Liver (tissue), 9 donors: Measurements from ENCODE around the gene SPECC1. TPM values are rescaled to one million over a fixed set of nuclear protein-coding genes. Genes with fewer than 3 reads are reported as not detected.

ENCODE experiments used
- DNase-seq: peaks from one replicate; pipeline ENCODE4 v3.0.0-alpha.2; 2017; ENCODE audit warnings: low spot score
- H3K27ac ChIP-seq, 2 donors: one replicate each; pipeline ENCODE4 v1.7.0; 2013; ENCODE audit warnings: inconsistent platforms in 2 of 2, low read length in 2 of 2, control low read depth in 1 of 2, low read depth in 1 of 2, mild to moderate bottlenecking in 1 of 2
- H3K27me3 ChIP-seq, 4 donors: one replicate each; pipeline versions ENCODE4 v1.6.1 to v1.7.0; 2013; ENCODE audit warnings: low read length in 3 of 4, inconsistent platforms in 1 of 4, mild to moderate bottlenecking in 1 of 4, moderate library complexity in 1 of 4; ENCODE audit not compliant: control insufficient read depth in 4 of 4, insufficient read depth in 4 of 4
- H3K36me3 ChIP-seq, 4 donors: one replicate each; pipeline versions ENCODE4 v1.6.1 to v1.7.0; 2013; ENCODE audit warnings: low read length in 3 of 4, mild to moderate bottlenecking in 3 of 4, low read depth in 1 of 4, moderate library complexity in 1 of 4; ENCODE audit not compliant: control insufficient read depth in 4 of 4, insufficient read depth in 3 of 4
- H3K4me1 ChIP-seq, 4 donors: one replicate each; pipeline versions ENCODE4 v1.6.1 to v1.7.0; 2013; ENCODE audit warnings: low read length in 3 of 4, mild to moderate bottlenecking in 3 of 4, moderate library complexity in 1 of 4; ENCODE audit not compliant: control insufficient read depth in 4 of 4, insufficient read depth in 4 of 4
- H3K4me3 ChIP-seq, 3 donors: one replicate each; pipeline versions ENCODE4 v1.6.1 to v1.7.0; 2013; ENCODE audit warnings: low read length in 3 of 3, control low read depth in 1 of 3, low read depth in 1 of 3, mild to moderate bottlenecking in 1 of 3
- H3K9ac ChIP-seq, 2 donors: one replicate each; pipeline ENCODE4 v1.7.0; 2013; ENCODE audit warnings: low read length in 2 of 2, mild to moderate bottlenecking in 2 of 2, moderate library complexity in 2 of 2, control low read depth in 1 of 2, low read depth in 1 of 2
- H3K9me3 ChIP-seq, 4 donors: one replicate each; pipeline versions ENCODE4 v1.6.1 to v1.7.0; 2013; ENCODE audit warnings: low read length in 3 of 4; ENCODE audit not compliant: control insufficient read depth in 4 of 4
- EGR1 ChIP-seq, 2 donors: IDR thresholded peaks; 2 replicates each; pipeline ENCODE4 v1.6.1; 2016 to 2018; ENCODE audit warnings: antibody characterized with exemption in 2 of 2, low read depth in 2 of 2
- FOXA1 ChIP-seq: IDR thresholded peaks from 2 replicates; pipeline ENCODE4 v1.6.1; 2016; ENCODE audit warnings: antibody characterized with exemption
- FOXA2 ChIP-seq: IDR thresholded peaks from 2 replicates; pipeline ENCODE4 v1.6.1; 2016; ENCODE audit warnings: antibody characterized with exemption
- GABPA ChIP-seq, 2 donors: IDR thresholded peaks in 1 of 2; conservative IDR thresholded peaks in 1 of 2; 2 replicates each; pipeline ENCODE4 v1.6.1; 2016; ENCODE audit warnings: antibody characterized with exemption in 2 of 2, mild to moderate bottlenecking in 1 of 2, moderate library complexity in 1 of 2
- HNF4A ChIP-seq, 2 donors: conservative IDR thresholded peaks; 2 replicates each; pipeline ENCODE4 v1.6.1; 2016; ENCODE audit warnings: antibody characterized with exemption in 2 of 2, mild to moderate bottlenecking in 2 of 2
- HNF4G ChIP-seq: IDR thresholded peaks from 2 replicates; pipeline ENCODE4 v1.6.1; 2016; ENCODE audit warnings: antibody characterized with exemption
- JUND ChIP-seq, 2 donors: IDR thresholded peaks; 2 replicates each; pipeline ENCODE4 v1.6.1; 2016; ENCODE audit warnings: antibody characterized with exemption in 2 of 2
- NR2F2 ChIP-seq: IDR thresholded peaks from 2 replicates; pipeline ENCODE4 v1.6.1; 2016; ENCODE audit warnings: antibody characterized with exemption
- RAD21 ChIP-seq, 2 donors: IDR thresholded peaks; 2 replicates each; pipeline ENCODE4 v1.6.1; 2016; ENCODE audit warnings: antibody characterized with exemption in 2 of 2, mild to moderate bottlenecking in 2 of 2
- REST ChIP-seq: IDR thresholded peaks from 2 replicates; pipeline ENCODE4 v1.6.1; 2016; ENCODE audit warnings: antibody characterized with exemption, mild to moderate bottlenecking
- RXRA ChIP-seq, 2 donors: IDR thresholded peaks; 2 replicates each; pipeline ENCODE4 v1.6.1; 2017 to 2018; ENCODE audit warnings: antibody characterized with exemption in 2 of 2, mild to moderate bottlenecking in 1 of 2
- SP1 ChIP-seq: IDR thresholded peaks from 2 replicates; pipeline ENCODE4 v1.6.1; 2018; ENCODE audit warnings: antibody characterized with exemption, mild to moderate bottlenecking
- TAF1 ChIP-seq: conservative IDR thresholded peaks from 2 replicates; pipeline ENCODE4 v1.6.1; 2016; ENCODE audit warnings: antibody characterized with exemption, mild to moderate bottlenecking
- YY1 ChIP-seq: IDR thresholded peaks from 2 replicates; pipeline ENCODE4 v1.6.1; 2016; ENCODE audit warnings: antibody characterized with exemption, mild to moderate bottlenecking
- ZBTB33 ChIP-seq: IDR thresholded peaks from 2 replicates; pipeline ENCODE4 v1.6.1; 2016; ENCODE audit warnings: antibody characterized with exemption
- WGBS: extraction: QIAGEN DNeasy Blood & Tissue Kit; methylation state at CpG from one replicate; pipeline ENCODE4 v1.1.7; 2013; 5-methylcytosine and 5-hydroxymethylcytosine counted together
- polyA plus RNA-seq, 2 donors: library from polyadenylated mRNA; stranded (reverse) in 1 of 2; unstranded in 1 of 2; fragments of 200-250 nt in 1 of 2; fragments of >200 nt in 1 of 2; fragmentation: Nextera tagmentation in 1 of 2; extraction: Ambion mirVana in 1 of 2; gene quantifications; one replicate each; pipeline versions ENCODE4 v1.2.1 to v1.2.3, GENCODE V29; 2013 to 2015
- total RNA-seq, 2 donors: library from RNA; depleted of rRNA; stranded (reverse); fragments of >200 nt; gene quantifications; one replicate each; pipeline ENCODE4 v1.2.3, GENCODE V29; 2014
- TF ChIP-seq, protein P1 (sequence below): IDR thresholded peaks from 2 replicates; pipeline ENCODE4 v1.6.1; 2016; ENCODE audit warnings: antibody characterized with exemption
- donor health status: healthy.
- donor health status: healthy.
- donor health status: healthy.
- donor health status: healthy.
- donor health status: healthy.

The SPECC1 gene
- total and polyA plus RNA-seq, 4 donors: 0.36 to 70.3 (median 1.8) TPM

DNA sequence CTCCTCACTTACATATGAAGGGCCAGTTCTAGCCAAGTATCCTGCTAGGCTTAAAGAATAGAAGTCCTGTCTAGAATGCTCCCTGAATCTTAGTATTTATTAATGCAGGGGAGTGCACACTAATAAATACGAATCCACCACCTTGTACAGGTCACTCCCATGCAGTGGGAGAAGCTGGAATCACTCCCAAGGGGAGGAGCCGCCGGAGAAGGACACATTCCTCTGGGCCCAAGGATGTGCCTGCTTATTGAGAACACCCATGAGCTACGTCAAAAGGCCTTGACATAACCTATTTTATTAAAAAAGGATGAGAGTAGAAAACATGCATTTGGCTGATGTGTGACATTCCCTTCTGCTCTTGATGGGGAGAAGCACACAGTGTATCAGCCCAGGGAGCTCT is 223.5 kb downstream of the SPECC1 start:
- no peak for DNase-seq
- Histone ChIP-seq H3K9ac (no peak overlapping the region), H3K27ac (no peak overlapping the region), H3K27me3 (no peaks in the 10 kb centered on the region), H3K36me3 (no peaks in the 10 kb centered on the region), H3K4me1 (no peaks in the 10 kb centered on the region), H3K4me3 (no peak overlapping the region), H3K9me3 (no peaks in the 10 kb centered on the region)
- 87% methylated on average over 4 of the region's 4 CpGs for WGBS
- no peak for TF ChIP-seq RAD21 (IDR thresholded peaks at IDR 0.05)
- TF ChIP-seq NR2F2: no peak
- no peak for TF ChIP-seq HNF4G
- no peak for TF ChIP-seq EGR1 (IDR thresholded peaks at IDR 0.05; ENCODE audit: low read depth in 2 of 2)
- no peak for TF ChIP-seq FOXA2
- TF ChIP-seq, protein P1, sequence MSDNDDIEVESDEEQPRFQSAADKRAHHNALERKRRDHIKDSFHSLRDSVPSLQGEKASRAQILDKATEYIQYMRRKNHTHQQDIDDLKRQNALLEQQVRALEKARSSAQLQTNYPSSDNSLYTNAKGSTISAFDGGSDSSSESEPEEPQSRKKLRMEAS: no peak
- TF ChIP-seq TAF1: no peak
- no peak for TF ChIP-seq FOXA1
- no peak for TF ChIP-seq JUND (IDR thresholded peaks at IDR 0.05)
- no peak for TF ChIP-seq ZBTB33

DNA sequence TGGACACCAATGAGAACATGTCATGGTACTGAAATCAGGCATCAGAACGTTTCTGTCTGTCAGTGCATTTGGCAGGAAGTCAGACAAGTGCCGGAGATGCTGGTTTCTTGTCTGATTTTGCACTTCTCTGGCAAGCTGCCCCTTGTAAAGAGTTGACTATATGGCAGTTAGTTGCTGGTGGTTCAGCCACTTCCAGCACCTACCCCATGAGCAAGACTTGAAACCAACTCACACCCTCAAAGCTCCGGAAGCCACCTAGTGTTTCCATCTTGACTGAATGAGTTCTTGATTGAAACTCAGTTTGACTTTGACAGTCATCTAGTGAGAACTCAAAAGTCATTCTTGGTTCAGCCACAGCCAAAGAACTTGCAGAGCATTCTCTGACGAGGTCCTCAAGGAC is 225.1 kb downstream of the SPECC1 start:
- DNase-seq: no peak
- no peak overlapping the region for H3K4me3 ChIP-seq
- H3K27ac ChIP-seq: no peak overlapping the region
- H3K27me3 ChIP-seq: no peaks in the 10 kb centered on the region
- H3K9ac ChIP-seq: no peak overlapping the region
- TF ChIP-seq TAF1 (no peak), YY1 (no peak), RXRA (IDR thresholded peaks at IDR 0.05) (no peak), SP1 (no peak), EGR1 (IDR thresholded peaks at IDR 0.05; ENCODE audit: low read depth in 2 of 2) (no peak), HNF4A (conservative IDR thresholded peaks at IDR 0.05) (no peak), FOXA2 (no peak), REST (no peak), GABPA (IDR thresholded peaks at IDR 0.05 in 1 of 2, conservative IDR thresholded peaks at IDR 0.05 in 1 of 2) (no peak), HNF4G (no peak)
- TF ChIP-seq, protein P1: no peak
- H3K4me1 ChIP-seq: no peaks in the 10 kb centered on the region
- WGBS: 66% methylated on average over 4 of the region's 4 CpGs
- no peaks in the 10 kb centered on the region for H3K36me3 ChIP-seq
- H3K9me3 ChIP-seq: no peaks in the 10 kb centered on the region
